ENCODE data around the gene ISG15. TPM values are rescaled to one million over a fixed set of nuclear protein-coding genes. Genes with fewer than 3 reads are reported as not detected.
"Not testable (repeated sequence)": the region's sequence is repeated elsewhere in the genome, so short reads cannot be mapped to it uniquely, and the experiment has no call there.

Gene ISG15
- total and polyA plus RNA-seq, 2 experiments from 2014 or later = 62.3 to 89.6 TPM

- no peak overlapping the region for H3K4me3 ChIP-seq
- DNase-seq (ENCODE audit: low spot score) = no peak
- H3K9me2 ChIP-seq (replicated peaks; ENCODE audit: insufficient read depth) = no peaks in the 10 kb centered on the region
- H3K36me3 ChIP-seq (replicated peaks; ENCODE audit: insufficient read depth, low read depth) = no peaks in the 10 kb centered on the region
- no peaks in the 10 kb centered on the region for H3K4me1 ChIP-seq (ENCODE audit: insufficient read depth)
- 81% methylated on average over 13 of the region's 13 CpGs for WGBS (ENCODE audit: low lambda C conversion rate, missing lambda C conversion rate)
- no peaks in the 10 kb centered on the region for H3K79me2 ChIP-seq
- no peak overlapping the region for H2AFZ ChIP-seq
- H3K9me3 ChIP-seq (ENCODE audit: low read depth) = no peaks in the 10 kb centered on the region
- no peak overlapping the region for H3K27ac ChIP-seq
- no peak overlapping the region for H3K4me2 ChIP-seq
- TF ChIP-seq EZH2 (IDR thresholded peaks at IDR 0.05; ENCODE audit: borderline replicate concordance) = no peak
- no peak for TF ChIP-seq EZH2phosphoT487 (IDR thresholded peaks at IDR 0.05; ENCODE audit: low read depth, severe bottlenecking, unreplicated experiment)
- TF ChIP-seq CTCF (IDR thresholded peaks at IDR 0.05; ENCODE audit: poor library complexity) = no peak
- no peaks in the 10 kb centered on the region for H4K20me1 ChIP-seq (ENCODE audit: insufficient read depth, poor library complexity, severe bottlenecking)
- peaks cover 9% of the 10 kb centered on the region for H3K27me3 ChIP-seq
These were observed 28.2 kb upstream of the ISG15 start for GRCh38 chr1:985126-985525.

- not testable (repeated sequence) for H3K79me2 ChIP-seq; H3K36me3 ChIP-seq (replicated peaks; ENCODE audit: insufficient read depth, low read depth); H3K4me2 ChIP-seq; H3K4me3 ChIP-seq; H4K20me1 ChIP-seq (ENCODE audit: insufficient read depth, poor library complexity, severe bottlenecking); H3K4me1 ChIP-seq (ENCODE audit: insufficient read depth); H3K9me3 ChIP-seq (ENCODE audit: low read depth); DNase-seq (ENCODE audit: low spot score); H2AFZ ChIP-seq; H3K9me2 ChIP-seq (replicated peaks; ENCODE audit: insufficient read depth); H3K27me3 ChIP-seq; H3K27ac ChIP-seq
- WGBS (ENCODE audit: low lambda C conversion rate, missing lambda C conversion rate) = 83% methylated on average over 5 of the region's 5 CpGs
These were observed 25.2 kb upstream of the ISG15 start for GRCh38 chr1:988061-988460.

GRCh38 chr1:991275-991674 is 22.0 kb upstream of the ISG15 start:
- H3K27ac ChIP-seq; H3K4me1 ChIP-seq (ENCODE audit: insufficient read depth); H3K27me3 ChIP-seq; DNase-seq (ENCODE audit: low spot score); H3K79me2 ChIP-seq; H3K36me3 ChIP-seq (replicated peaks; ENCODE audit: insufficient read depth, low read depth); H3K9me3 ChIP-seq (ENCODE audit: low read depth); H2AFZ ChIP-seq; H3K9me2 ChIP-seq (replicated peaks; ENCODE audit: insufficient read depth); H3K4me3 ChIP-seq; H4K20me1 ChIP-seq (ENCODE audit: insufficient read depth, poor library complexity, severe bottlenecking); H3K4me2 ChIP-seq: not testable (repeated sequence)
- WGBS (ENCODE audit: low lambda C conversion rate, missing lambda C conversion rate) = 90% methylated on average over 6 of the region's 6 CpGs

GRCh38 chr1:991895-992294 is 21.4 kb upstream of the ISG15 start:
- Histone ChIP-seq H3K9me2 (replicated peaks; ENCODE audit: insufficient read depth) (no peaks in the 10 kb centered on the region), H3K27ac (no peak overlapping the region), H3K4me1 (ENCODE audit: insufficient read depth) (no peaks in the 10 kb centered on the region), H2AFZ (no peak overlapping the region), H3K36me3 (replicated peaks; ENCODE audit: insufficient read depth, low read depth) (no peaks in the 10 kb centered on the region), H3K79me2 (no peaks in the 10 kb centered on the region), H3K27me3 (peaks cover 6% of the 10 kb centered on the region), H4K20me1 (ENCODE audit: insufficient read depth, poor library complexity, severe bottlenecking) (no peaks in the 10 kb centered on the region), H3K4me2 (no peak overlapping the region), H3K9me3 (ENCODE audit: low read depth) (no peaks in the 10 kb centered on the region), H3K4me3 (no peak overlapping the region)
- no peak for DNase-seq (ENCODE audit: low spot score)
- TF ChIP-seq EZH2phosphoT487 (IDR thresholded peaks at IDR 0.05; ENCODE audit: low read depth, severe bottlenecking, unreplicated experiment) = no peak
- no peak for TF ChIP-seq EZH2 (IDR thresholded peaks at IDR 0.05; ENCODE audit: borderline replicate concordance)
- no peak for TF ChIP-seq CTCF (IDR thresholded peaks at IDR 0.05; ENCODE audit: poor library complexity)
- 97% methylated on average over 10 of the region's 10 CpGs for WGBS (ENCODE audit: low lambda C conversion rate, missing lambda C conversion rate)

GRCh38 chr1:992362-992761 is 20.9 kb upstream of the ISG15 start:
- Histone ChIP-seq H3K4me3 (no peak overlapping the region), H3K4me2 (no peak overlapping the region), H3K36me3 (replicated peaks; ENCODE audit: insufficient read depth, low read depth) (no peaks in the 10 kb centered on the region), H3K27ac (no peak overlapping the region), H2AFZ (no peak overlapping the region), H3K27me3 (peaks cover 10% of the 10 kb centered on the region), H3K4me1 (ENCODE audit: insufficient read depth) (no peaks in the 10 kb centered on the region), H4K20me1 (ENCODE audit: insufficient read depth, poor library complexity, severe bottlenecking) (no peaks in the 10 kb centered on the region), H3K9me3 (ENCODE audit: low read depth) (no peaks in the 10 kb centered on the region), H3K9me2 (replicated peaks; ENCODE audit: insufficient read depth) (no peaks in the 10 kb centered on the region), H3K79me2 (no peaks in the 10 kb centered on the region)
- no peak for TF ChIP-seq CTCF (IDR thresholded peaks at IDR 0.05; ENCODE audit: poor library complexity)
- TF ChIP-seq EZH2phosphoT487 (IDR thresholded peaks at IDR 0.05; ENCODE audit: low read depth, severe bottlenecking, unreplicated experiment) = no peak
- no peak for TF ChIP-seq EZH2 (IDR thresholded peaks at IDR 0.05; ENCODE audit: borderline replicate concordance)
- DNase-seq (ENCODE audit: low spot score) = no peak
- 91% methylated on average over 7 of the region's 7 CpGs for whole genome bisulfite sequencing (ENCODE audit: low lambda C conversion rate, missing lambda C conversion rate)

Measured in hepatocyte (in vitro differentiated cells).